NCI-H748 (cell line): ENCODE data around the gene SHMT1.
A peak's percentile ranks its signal among the peaks of the same experiment; 100 is the strongest.
"Not testable (repeated sequence)": the region's sequence is repeated elsewhere in the genome, so short reads cannot be mapped to it uniquely, and the experiment has no call there.

Source experiments
- DNase-seq: peaks from one replicate; lab custom pipeline; 2025; ENCODE audit not compliant: unreplicated experiment; lab: John Stamatoyannopoulos, UW

SHMT1 gene

DNA sequence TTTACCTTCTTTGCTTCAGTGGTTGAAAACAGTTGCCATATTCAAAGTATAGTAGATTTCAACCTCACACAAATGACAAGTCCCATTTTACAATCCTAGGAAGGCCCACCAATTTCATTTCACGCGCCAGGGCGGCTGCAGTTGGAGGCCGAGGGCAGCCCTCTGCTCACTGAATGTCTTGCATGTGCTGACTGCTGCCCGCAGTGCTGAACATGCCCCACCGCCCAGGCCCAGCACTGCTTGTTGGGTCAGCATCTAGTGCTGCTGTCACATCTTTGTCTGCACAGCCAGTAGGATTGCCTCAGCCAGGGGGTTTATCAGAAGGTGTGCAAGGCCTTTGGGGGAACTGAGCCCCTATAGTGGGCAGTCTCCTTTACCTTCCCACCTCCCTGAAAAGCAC is 36.8 kb downstream of the SHMT1 start:
- DNase-seq: no peak

DNA sequence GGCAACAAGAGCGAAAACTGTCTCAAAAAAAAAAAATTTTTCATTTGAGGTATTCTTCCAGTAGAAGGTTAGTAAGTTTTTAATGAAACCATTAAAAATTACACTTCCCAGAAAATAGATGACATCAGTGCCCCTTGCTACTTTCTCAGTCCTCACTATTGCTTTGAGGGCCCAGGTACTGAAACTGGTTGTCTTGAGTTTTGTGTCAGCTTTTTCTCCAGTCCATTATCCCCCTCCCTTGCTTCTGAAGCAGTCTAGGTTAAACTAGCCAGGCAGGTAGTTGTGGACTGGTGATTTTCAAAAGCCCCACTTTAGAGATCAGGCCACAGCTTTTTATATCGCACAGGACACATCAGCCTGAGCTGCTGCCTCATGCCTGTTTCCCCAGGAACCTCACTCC is 37.3 kb downstream of the SHMT1 start:
- no peak for DNase-seq

DNA sequence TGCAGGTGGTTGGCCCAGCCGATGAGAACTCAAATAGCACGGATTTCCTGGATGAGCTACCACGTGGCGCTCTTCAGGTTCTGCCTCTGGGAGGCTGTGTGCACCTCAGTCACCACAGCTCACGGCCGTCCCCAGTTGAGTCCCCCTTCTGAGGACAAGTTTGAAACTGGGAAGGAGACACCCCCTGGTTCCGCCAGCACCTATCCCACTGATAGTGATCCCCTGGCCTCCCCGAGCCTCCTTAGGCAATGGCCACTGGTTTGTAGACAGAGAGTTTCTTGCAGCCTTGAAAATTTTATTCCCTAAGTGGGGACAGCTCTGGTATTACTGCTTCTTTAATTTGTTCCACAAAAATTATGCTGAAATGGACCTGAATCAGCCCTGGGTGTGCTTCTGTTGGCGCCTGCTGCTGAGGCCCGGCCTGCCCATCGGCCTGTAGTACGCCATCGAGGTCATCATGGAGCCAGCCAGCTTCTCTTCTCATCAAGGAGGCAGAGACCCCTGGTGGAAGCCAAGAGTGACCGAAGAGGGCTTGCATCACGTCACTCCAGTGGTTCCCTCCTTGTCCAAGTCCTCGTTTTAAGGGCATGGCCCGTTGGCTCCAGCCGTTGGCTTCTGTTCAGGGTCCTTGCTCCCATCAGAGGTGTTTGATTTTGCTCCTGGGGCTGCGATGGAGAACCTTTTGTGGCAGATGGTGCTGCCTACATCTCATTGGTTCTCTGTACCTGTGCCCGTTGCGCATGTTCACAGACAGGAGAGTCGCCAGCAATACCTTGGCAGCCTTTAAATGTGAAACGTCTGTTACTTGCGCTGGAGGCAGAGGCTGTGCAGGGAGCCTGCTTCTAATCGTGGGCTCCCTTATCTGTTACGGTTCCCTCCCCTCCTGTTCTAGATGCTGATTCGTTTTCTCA is 39.0 kb downstream of the SHMT1 start:
- DNase-seq: peak; percentile 12

DNA sequence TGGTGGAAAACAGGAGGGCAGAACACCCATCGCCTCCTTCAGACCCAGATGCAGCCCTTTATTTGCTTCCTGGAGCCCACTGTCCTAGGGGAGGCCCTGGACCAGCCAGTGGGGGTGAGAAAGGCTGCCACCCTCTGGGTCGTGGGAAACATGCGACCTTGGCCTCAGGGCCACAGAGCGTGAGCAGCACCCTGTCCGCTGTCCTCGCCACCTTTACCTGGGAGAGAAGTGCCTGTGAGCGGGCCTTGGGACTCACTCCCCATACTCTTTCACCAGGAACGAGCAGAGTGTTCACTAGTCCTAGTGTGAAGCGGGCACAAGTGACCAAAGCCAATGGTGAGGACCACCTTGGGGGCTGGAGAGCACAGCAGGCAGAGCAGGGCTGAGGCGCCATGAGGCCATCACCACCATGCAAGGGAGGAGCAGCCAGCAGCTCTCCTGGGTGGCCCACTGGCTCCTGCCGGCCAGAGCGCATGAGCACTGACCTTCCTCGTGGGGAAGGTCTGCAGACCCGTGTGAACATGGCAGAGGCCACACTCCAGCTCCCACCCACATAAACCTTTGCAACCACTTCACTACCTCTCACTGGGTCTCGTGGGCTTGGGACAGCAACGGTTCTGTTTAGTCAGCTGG is 39.7 kb downstream of the SHMT1 start:
- no peak for DNase-seq

DNA sequence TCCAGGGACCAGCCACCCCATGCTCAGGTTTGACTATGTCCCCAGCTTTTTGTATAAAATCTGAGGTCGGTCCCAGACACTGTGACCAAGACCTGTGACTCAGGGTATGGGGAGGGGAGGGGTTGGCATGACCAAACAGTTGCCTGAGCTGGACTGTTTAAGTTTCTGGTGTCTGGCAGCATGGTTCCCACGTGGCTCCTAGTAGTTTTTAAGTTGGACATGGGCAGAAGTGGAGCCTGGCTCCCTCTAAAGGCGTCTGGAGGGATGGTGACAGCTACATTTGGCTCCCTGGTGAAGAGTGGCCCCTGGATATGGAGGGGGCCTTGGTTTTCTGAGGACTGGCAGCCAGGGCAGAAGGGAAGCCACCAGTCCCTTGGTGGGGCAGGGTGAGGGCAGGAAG is 40.3 kb downstream of the SHMT1 start:
- DNase-seq: no peak

- no peak for DNase-seq
These were observed 40.8 kb downstream of the SHMT1 start for GRCh38 chr17:18322522-18322921.

- DNase-seq: no peak
These were observed 42.0 kb downstream of the SHMT1 start for GRCh38 chr17:18321309-18321708.

DNA sequence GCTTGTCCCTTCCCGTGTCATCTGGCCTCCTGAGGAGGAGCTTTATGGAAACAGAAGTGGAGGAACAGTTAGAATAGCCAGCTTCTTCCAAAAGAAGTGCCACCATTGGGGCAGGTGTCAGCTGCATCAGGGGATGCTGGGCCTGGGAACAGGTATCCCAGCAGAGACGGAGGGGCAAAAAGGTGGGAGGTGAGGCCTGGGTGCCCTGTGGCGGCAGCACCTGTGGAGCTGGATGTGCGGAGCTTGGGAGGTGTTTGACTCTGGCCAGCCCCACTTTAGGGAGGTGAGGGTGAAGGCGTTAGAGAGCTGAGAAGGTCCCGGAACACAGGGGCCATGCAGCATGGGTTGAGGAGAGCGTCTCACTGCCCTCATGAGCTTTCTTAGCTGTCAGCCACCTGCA is 43.0 kb downstream of the SHMT1 start:
- no peak for DNase-seq

- DNase-seq: peak; percentile 55
These were observed 43.6 kb downstream of the SHMT1 start for GRCh38 chr17:18319604-18320256.

DNA sequence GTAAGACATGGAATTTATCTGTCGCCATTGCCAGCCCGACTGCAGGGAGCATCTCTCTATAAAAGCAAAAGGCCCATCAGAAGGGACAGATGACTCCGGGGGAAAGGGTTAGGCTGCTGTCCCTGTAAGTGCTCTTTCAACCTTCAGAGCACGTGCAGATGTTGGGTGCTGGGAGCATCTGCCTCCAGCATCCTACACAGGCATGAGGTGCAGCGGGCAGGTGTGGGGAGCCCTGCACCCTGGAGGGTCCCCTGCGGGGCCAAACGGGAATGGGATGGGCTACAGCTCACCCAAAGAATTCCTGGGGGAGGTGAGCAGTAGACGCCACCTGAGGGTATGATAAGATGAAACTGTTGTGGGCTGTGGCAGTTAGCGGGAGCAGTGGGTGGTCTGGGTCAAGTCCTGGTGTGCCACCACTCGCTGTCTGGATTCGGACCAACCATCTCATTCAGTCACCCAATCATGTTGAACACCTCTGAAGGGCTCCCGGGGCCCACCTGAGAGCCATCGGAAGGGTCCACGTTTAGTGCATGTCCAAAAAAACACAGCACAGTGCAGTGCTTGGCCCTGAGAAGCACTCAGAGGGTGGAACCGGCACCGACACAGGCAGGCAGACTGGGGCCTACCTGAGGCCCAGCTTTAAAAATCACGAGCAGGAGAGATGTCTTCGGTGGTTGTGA is 44.4 kb downstream of the SHMT1 start:
- no peak for DNase-seq

DNA sequence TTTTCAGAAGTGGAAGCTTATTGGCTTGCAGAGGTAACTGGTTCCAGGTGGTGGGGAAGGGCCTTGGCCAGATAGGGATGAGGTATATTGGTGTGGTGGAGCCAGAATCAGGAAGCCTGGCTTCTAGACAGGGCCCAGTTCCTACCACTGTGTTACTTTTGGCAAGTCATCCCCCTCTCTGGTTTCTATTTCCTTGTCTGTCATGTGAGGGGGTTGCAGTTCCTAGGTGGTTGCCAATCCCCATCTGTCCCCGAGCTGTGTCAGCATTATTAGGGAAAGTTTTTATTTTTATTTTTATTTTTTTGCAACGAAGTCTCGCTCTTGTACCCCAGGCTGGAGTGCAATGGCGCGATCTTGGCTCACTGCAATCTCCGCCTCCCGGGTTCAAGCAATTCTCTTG is 45.2 kb downstream of the SHMT1 start:
- DNase-seq: no peak

GRCh38 chr17:18315961-18316360 is 47.4 kb downstream of the SHMT1 start:
- no peak for DNase-seq

- DNase-seq: no peak
These were observed 47.8 kb downstream of the SHMT1 start for GRCh38 chr17:18315562-18315922.

DNA sequence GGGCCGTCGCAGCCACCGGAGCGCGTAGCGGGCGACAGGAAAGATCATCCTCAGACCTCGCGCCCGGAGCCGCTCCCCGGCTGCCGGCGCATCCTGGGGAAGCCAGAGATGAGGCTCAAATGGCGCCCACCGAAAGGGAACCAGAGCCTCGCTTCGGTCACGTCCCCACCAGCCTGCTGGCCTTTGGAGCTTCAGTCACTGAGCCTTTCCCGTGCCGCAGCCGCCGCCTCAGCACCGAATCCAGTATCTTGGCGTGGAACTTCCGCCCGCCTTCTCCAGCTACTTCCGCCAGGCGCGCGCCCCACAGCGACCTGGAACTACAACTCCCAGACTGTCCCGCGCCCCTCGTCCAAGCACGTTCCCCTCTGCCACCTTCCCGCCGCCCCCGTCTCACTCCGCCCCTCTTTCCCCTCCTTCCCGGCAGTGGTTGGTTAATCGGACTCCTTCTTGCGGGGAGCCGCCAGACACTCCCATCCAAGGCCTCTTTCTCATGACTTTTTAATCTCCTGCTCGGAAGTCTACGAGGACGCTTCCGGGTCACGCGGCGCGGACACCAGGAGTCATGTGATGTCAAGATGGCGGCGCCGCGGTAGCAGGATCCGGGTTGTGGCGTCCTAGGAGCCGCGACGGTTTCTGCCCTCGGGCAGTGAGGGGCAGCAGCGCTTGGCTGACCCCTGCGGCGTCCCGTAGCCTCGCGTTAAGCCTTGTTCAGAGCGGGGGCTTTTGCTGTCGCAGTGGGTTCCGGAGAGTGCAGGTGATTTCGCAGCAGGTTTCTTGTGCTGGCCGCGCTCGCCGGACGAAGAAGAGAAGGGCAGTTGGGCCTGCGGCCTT is 48.4 kb downstream of the SHMT1 start, which contains the start of the genes SMCR8 and TOP3A:
Gene SMCR8 (plus strand): TSS at position 563 of the 831 bp plus-strand sequence. CDS start 497 bp downstream, outside the sequence.
Gene TOP3A (minus strand): TSS at position 264 of the 831 bp plus-strand sequence. CDS start 216 bp downstream, at position 48.
- DNase-seq: peak; percentile 97

GRCh38 chr17:18314059-18314730 is 49.2 kb downstream of the SHMT1 start:
- DNase-seq: peak; percentile 40

- no peak for DNase-seq
These were observed 54.1 kb downstream of the SHMT1 start for GRCh38 chr17:18309202-18309601.

DNA sequence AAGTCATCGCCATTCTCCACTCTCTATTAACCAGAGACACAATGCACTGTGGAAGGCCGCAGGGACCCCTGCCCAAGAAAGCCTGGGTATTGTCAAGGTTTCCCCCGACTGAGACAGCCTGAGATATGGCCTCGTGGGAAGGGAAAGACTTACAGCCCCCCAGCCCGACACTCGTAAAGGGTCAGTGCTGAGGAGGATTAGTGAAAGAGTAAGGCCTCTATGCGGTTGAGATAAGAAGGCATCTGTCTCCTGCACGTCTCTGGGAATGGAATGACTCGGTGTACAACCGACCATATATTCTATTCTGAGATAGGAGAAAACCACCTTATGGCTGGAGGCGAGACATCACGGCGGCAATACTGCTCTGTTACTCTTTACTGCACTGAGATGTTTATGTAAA is 60.1 kb downstream of the SHMT1 start:
- DNase-seq: not testable (repeated sequence)

- no peak for DNase-seq
These were observed 62.4 kb downstream of the SHMT1 start for GRCh38 chr17:18300725-18301480.

DNA sequence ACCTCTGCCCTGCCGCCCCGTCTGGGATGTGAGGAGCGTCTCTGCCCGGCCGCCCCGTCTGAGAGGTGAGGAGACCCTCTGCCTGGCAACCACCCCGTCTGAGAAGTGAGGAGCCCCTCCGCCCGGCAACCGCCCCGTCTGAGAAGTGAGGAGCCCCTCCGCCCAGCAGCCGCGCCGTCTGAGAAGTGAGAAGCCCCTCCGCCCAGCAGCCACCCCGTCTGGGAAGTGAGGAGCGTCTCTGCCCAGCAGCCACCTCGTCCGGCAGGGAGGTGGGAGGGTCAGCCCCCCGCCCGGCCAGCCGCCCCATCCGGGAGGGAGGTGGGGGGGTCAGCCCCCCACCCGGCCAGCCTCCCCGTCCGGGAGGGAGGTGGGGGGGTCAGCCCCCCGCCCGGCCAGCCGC is 65.3 kb downstream of the SHMT1 start:
- DNase-seq: not testable (repeated sequence)
